22Rv1 (cell line): ENCODE results near the gene SERPINB6.

Source experiments
- H3K27ac ChIP-seq: fragments of 450-650 bp; 2 replicates; pipeline ENCODE4 v1.5.1; 2017
- ZFX ChIP-seq: fragments of 450-650 bp; IDR thresholded peaks from 2 replicates; pipeline ENCODE4 v1.6.1; 2017; ENCODE audit warnings: antibody characterized with exemption, borderline replicate concordance
- TF ChIP-seq, protein P1 (sequence below): fragments of 450-650 bp; IDR thresholded peaks from 2 replicates; pipeline ENCODE4 v1.5.1; 2017; ENCODE audit warnings: mild to moderate bottlenecking

Gene SERPINB6

DNA sequence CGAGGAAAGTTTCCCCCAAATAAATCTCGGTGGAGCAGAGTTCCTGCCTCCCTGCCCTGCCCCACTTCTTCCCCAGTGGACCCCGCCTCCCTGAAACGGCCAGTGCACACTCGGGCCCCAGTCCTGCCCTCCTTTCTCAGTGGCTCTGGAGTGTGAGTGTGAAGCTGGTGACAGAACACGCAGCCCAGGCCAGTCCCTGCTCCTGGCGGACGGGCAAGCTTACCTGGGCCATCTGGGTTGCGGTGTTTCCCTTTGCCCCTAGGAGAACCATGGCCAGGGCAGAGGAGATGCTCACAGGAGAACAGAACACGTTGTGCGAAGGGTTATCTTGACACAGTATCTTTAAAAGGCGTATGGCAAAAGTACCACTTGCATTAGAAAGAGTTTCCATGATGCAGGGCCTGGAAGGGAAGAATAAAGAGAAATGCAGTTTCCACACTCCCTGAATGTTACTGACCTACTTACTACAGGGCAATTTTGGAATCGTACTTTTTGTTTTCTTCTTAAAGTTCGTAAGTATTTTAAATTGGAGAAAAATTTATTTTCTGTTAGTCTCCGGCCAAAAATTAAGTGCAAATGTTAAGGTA, 71.1 kb downstream of the SERPINB6 start:
- no peak for TF ChIP-seq ZFX
- TF ChIP-seq, protein P1, sequence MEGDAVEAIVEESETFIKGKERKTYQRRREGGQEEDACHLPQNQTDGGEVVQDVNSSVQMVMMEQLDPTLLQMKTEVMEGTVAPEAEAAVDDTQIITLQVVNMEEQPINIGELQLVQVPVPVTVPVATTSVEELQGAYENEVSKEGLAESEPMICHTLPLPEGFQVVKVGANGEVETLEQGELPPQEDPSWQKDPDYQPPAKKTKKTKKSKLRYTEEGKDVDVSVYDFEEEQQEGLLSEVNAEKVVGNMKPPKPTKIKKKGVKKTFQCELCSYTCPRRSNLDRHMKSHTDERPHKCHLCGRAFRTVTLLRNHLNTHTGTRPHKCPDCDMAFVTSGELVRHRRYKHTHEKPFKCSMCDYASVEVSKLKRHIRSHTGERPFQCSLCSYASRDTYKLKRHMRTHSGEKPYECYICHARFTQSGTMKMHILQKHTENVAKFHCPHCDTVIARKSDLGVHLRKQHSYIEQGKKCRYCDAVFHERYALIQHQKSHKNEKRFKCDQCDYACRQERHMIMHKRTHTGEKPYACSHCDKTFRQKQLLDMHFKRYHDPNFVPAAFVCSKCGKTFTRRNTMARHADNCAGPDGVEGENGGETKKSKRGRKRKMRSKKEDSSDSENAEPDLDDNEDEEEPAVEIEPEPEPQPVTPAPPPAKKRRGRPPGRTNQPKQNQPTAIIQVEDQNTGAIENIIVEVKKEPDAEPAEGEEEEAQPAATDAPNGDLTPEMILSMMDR, result no peak
- H3K27ac ChIP-seq, result no peak overlapping the region

DNA sequence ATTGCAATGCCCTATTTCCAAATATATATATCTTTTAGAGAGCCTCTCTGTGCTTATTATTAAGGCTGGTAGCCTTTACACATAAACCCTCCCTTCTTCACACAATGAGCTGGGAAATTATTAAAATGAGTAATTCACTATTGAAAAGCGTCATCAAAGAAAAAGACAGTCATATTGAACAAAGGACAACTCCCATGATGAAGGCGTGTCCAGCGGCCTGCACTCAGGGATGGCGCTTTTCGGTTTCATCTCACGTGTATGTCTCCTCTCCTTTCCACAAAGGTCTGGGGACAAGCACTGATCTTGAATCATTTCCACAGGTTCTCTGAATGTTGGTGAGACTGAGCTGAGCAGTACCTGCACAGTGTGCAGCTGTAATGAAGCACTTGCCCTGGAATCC, 71.8 kb downstream of the SERPINB6 start:
- TF ChIP-seq, protein P1, result no peak
- TF ChIP-seq ZFX, result no peak
- no peak overlapping the region for H3K27ac ChIP-seq
